Measurements from ENCODE around the gene CBX4. TPM values are rescaled to one million over a fixed set of nuclear protein-coding genes. Genes with fewer than 3 reads are reported as not detected.
A peak's percentile ranks its signal among the peaks of the same experiment; 100 is the strongest.
"Not testable (repeated sequence)": the region's sequence is repeated elsewhere in the genome, so short reads cannot be mapped to it uniquely, and the experiment has no call there.

Gene CBX4
- total RNA-seq, 6 experiments from 2014 or later: 8.9 to 21.9 (median 15.1) TPM

DNA sequence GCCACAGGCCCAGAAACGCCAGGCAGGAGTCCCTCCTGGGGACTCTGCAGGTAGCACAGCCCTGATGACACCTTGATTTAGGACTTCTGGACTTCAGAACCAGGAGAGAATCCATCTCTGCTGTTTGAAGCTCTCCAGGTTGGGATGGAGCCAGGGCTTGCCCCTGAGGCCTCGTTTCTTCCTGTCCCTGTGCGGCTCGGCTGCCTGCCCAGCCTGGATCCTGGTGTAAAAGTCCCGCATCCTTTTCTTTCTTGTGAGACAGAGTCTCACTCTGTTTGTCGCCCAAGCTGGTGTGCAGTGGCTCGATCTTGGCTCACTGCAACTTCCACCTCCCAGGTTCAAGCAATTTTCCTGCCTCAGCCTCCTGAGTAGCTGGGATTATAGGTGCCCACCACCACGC lies 17.9 kb upstream of the CBX4 start:
- DNase-seq: no peak
- intact Hi-C loops (cut with DNase I): no loop called here
- Histone ChIP-seq H3K4me3 (no peak overlapping the region), H3K9me3 (no peaks in the 10 kb centered on the region), H3K4me1 (peaks cover 0 to 7% (median 2%) of the 10 kb centered on the region in 4 donors), H3K36me3 (no peaks in the 10 kb centered on the region), H3K27ac (no peak overlapping the region), H3K27me3 (no peaks in the 10 kb centered on the region)
- 56% methylated on average over 3 of the region's 8 CpGs for WGBS (ENCODE audit: insufficient coverage, low coverage, low lambda C conversion rate, missing lambda C conversion rate)
- ATAC-seq: peak in 2 of 4 donors; percentile 32 to 34
- TF ChIP-seq, protein P1, sequence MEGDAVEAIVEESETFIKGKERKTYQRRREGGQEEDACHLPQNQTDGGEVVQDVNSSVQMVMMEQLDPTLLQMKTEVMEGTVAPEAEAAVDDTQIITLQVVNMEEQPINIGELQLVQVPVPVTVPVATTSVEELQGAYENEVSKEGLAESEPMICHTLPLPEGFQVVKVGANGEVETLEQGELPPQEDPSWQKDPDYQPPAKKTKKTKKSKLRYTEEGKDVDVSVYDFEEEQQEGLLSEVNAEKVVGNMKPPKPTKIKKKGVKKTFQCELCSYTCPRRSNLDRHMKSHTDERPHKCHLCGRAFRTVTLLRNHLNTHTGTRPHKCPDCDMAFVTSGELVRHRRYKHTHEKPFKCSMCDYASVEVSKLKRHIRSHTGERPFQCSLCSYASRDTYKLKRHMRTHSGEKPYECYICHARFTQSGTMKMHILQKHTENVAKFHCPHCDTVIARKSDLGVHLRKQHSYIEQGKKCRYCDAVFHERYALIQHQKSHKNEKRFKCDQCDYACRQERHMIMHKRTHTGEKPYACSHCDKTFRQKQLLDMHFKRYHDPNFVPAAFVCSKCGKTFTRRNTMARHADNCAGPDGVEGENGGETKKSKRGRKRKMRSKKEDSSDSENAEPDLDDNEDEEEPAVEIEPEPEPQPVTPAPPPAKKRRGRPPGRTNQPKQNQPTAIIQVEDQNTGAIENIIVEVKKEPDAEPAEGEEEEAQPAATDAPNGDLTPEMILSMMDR (IDR thresholded peaks at IDR 0.05): no peak
- TF ChIP-seq POLR2A (IDR thresholded peaks at IDR 0.05): no peak

DNA sequence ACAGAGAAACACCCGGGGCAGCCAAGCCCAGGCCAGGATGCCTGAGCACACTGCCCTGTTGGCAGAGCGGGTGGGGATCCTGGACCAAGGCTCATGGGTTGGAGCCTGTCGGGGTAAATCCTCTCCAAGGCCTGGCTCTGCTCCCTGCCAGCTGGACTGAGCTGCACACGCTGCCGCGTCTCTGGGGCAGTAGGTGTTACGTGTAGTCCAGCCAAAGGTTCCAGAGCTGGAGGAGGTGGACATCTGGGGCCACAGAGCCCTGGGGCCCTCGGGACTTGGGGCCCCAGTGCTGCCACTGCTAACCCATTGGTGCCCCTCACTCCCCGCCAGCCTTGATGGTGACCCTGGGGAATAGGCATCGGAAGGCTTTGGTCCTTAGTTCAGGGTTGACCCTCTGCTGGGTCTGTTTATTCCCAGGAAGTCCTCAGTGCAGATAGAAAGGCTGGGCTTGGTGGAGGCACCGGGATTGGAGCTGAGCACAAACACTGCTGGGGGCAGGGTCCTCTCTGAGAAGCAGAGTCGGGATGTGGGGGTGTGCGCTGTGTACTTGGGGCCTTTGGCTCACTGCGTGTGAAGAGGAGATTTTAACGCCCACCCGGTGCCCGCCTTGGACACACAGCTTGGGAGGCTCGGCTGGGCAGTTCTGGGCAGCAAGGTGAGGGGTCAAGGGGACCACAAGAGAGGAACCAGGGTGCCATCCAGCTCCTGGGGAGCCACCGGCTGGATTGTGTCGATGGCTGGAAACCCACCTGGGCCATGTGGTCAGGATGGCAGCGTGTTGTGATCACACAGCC lies 16.3 kb upstream of the CBX4 start:
- ATAC-seq: peak in 1 of 4 donors; percentile 18
- Histone ChIP-seq H3K4me1 (peaks cover 0 to 7% (median 2%) of the 10 kb centered on the region in 4 donors), H3K36me3 (no peaks in the 10 kb centered on the region), H3K27me3 (no peaks in the 10 kb centered on the region), H3K9me3 (no peaks in the 10 kb centered on the region), H3K4me3 (no peak overlapping the region), H3K27ac (no peak overlapping the region)
- TF ChIP-seq, protein P1 (IDR thresholded peaks at IDR 0.05): no peak
- no peak for TF ChIP-seq POLR2A (IDR thresholded peaks at IDR 0.05)
- WGBS (ENCODE audit: insufficient coverage, low coverage, low lambda C conversion rate, missing lambda C conversion rate): 80% methylated on average over 1 of the region's 21 CpGs
- intact Hi-C loops (cut with DNase I): no loop called here
- DNase-seq: peak in 1 of 3 donors; percentile 73

- Histone ChIP-seq H3K36me3 (no peaks in the 10 kb centered on the region), H3K27me3 (no peaks in the 10 kb centered on the region), H3K9me3 (no peaks in the 10 kb centered on the region), H3K4me3 (no peak overlapping the region), H3K4me1 (peaks cover 0 to 7% (median 2%) of the 10 kb centered on the region in 4 donors), H3K27ac (no peak overlapping the region)
- no peak for ATAC-seq
- TF ChIP-seq POLR2A (IDR thresholded peaks at IDR 0.05): no peak
- TF ChIP-seq, protein P1 (IDR thresholded peaks at IDR 0.05): no peak
- DNase-seq: no peak
- WGBS (ENCODE audit: insufficient coverage, low coverage, low lambda C conversion rate, missing lambda C conversion rate): 81% methylated on average over 10 of the region's 14 CpGs
- intact Hi-C loops (cut with DNase I): no loop called here
These were observed 15.1 kb upstream of the CBX4 start for GRCh38 chr17:79854080-79855060.

DNA sequence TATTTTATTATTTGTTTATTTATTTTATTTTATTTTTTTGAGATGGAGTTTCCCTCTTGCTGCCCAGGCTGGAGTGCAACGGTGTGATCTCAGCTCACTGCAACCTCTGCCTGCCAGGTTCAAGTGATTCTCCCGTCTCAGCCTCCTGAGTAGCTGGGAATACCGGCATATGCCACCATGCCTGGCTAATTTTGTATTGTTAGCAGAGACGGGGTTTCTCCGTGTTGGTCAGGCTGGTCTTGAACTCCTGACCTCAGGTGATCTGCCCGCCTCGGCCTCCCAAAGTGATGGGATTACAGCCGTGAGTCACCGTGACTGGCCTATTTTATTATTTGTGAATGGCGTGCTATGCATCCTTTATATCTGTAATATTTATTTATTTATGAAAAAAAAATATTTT lies 13.9 kb upstream of the CBX4 start:
- H3K27me3 ChIP-seq; H3K9me3 ChIP-seq; H3K36me3 ChIP-seq; H3K4me1 ChIP-seq; intact Hi-C loops (cut with DNase I); ATAC-seq; DNase-seq: not testable (repeated sequence)
- peak overlapping the region in 2 of 3 donors; percentile 12 to 47 for H3K27ac ChIP-seq
- WGBS (ENCODE audit: insufficient coverage, low coverage, low lambda C conversion rate, missing lambda C conversion rate): 79% methylated on average over 10 of the region's 10 CpGs
- peak overlapping the region; percentile 14 to 31 (median 22) for H3K4me3 ChIP-seq

Measured in right lobe of liver (tissue), 6 donors.